H9 (cell line): ENCODE measurements around the gene STS. TPM values are rescaled to one million over a fixed set of nuclear protein-coding genes. Genes with fewer than 3 reads are reported as not detected.
"Not testable (repeated sequence)": the region's sequence is repeated elsewhere in the genome, so short reads cannot be mapped to it uniquely, and the experiment has no call there.

Experiments used
- DNase-seq: peaks from one replicate; pipeline ENCODE4 v3.0.0-alpha.2; 2017
- H2AFZ ChIP-seq: one replicate; pipeline ENCODE4 v1.6.1; 2013; ENCODE audit warnings: mild to moderate bottlenecking, low read length, control low read depth, moderate library complexity
- H2AK5ac ChIP-seq: 2 replicates; pipeline ENCODE4 v1.6.1; 2013; ENCODE audit warnings: low read length, control low read depth, mixed read lengths; ENCODE audit not compliant: insufficient read length
- H2BK120ac ChIP-seq: one replicate; pipeline ENCODE4 v1.6.1; 2013; ENCODE audit warnings: low read depth, mild to moderate bottlenecking, low read length, control low read depth, inconsistent platforms; ENCODE audit not compliant: poor library complexity, severe bottlenecking
- H2BK12ac ChIP-seq: 2 replicates; pipeline ENCODE4 v1.6.1; 2013; ENCODE audit warnings: low read length, control low read depth, mixed read lengths, low read depth; ENCODE audit not compliant: insufficient read length
- H2BK15ac ChIP-seq: 2 replicates; pipeline ENCODE4 v1.6.1; 2013; ENCODE audit warnings: low read depth, low read length, control low read depth
- H2BK20ac ChIP-seq: one replicate; pipeline ENCODE4 v1.6.1; 2013; ENCODE audit warnings: low read depth, mild to moderate bottlenecking, low read length, control low read depth, inconsistent platforms; ENCODE audit not compliant: poor library complexity, severe bottlenecking
- H2BK5ac ChIP-seq: 2 replicates; pipeline ENCODE4 v1.6.1; 2013; ENCODE audit warnings: low read length, control low read depth, mixed read lengths; ENCODE audit not compliant: insufficient read length
- H3K14ac ChIP-seq: 2 replicates; pipeline ENCODE4 v1.6.1; 2013; ENCODE audit warnings: low read length, control low read depth; ENCODE audit not compliant: insufficient read depth
- H3K18ac ChIP-seq: 2 replicates; pipeline ENCODE4 v1.6.1; 2013; ENCODE audit warnings: low read depth, mild to moderate bottlenecking, mixed read lengths, low read length, control low read depth; ENCODE audit not compliant: insufficient read length
- H3K23ac ChIP-seq: 2 replicates; pipeline ENCODE4 v1.6.1; 2013; ENCODE audit warnings: low read length, control low read depth, mixed read lengths, low read depth; ENCODE audit not compliant: insufficient read length
- H3K23me2 ChIP-seq: 2 replicates; pipeline ENCODE4 v1.6.1; 2013; ENCODE audit warnings: low read depth, mild to moderate bottlenecking, mixed read lengths, low read length, control low read depth; ENCODE audit not compliant: insufficient read length, poor library complexity, severe bottlenecking
- H3K27ac ChIP-seq: 2 replicates; pipeline ENCODE4 v1.5.1; 2013; ENCODE audit warnings: low read length, control low read depth, mixed read lengths, low read depth; ENCODE audit not compliant: insufficient read length
- H3K27me3 ChIP-seq: 2 replicates; pipeline ENCODE4 v1.6.1; 2013; ENCODE audit warnings: low read length, control low read depth, inconsistent platforms; ENCODE audit not compliant: insufficient read depth
- H3K4ac ChIP-seq: 2 replicates; pipeline ENCODE4 v1.6.1; 2013; ENCODE audit warnings: low read depth, mild to moderate bottlenecking, control low read depth, inconsistent platforms, low read length, moderate library complexity
- H3K4me1 ChIP-seq: 2 replicates; pipeline ENCODE4 v1.6.1; 2013; ENCODE audit warnings: low read length, control low read depth, inconsistent platforms; ENCODE audit not compliant: insufficient read depth
- H3K4me2 ChIP-seq: 2 replicates; pipeline ENCODE4 v1.6.1; 2013; ENCODE audit warnings: low read length, control low read depth, mixed read lengths; ENCODE audit not compliant: insufficient read length, insufficient read depth
- H3K56ac ChIP-seq: 2 replicates; pipeline ENCODE4 v1.6.1; 2013; ENCODE audit warnings: low read depth, mild to moderate bottlenecking, mixed read lengths, low read length, control low read depth; ENCODE audit not compliant: insufficient read length
- H3K79me1 ChIP-seq: 2 replicates; pipeline ENCODE4 v1.6.1; 2013; ENCODE audit warnings: low read depth, mild to moderate bottlenecking, moderate library complexity, low read length, control low read depth, inconsistent platforms; ENCODE audit not compliant: insufficient read depth, poor library complexity, severe bottlenecking
- H3K79me2 ChIP-seq: 2 replicates; pipeline ENCODE4 v1.6.1; 2013; ENCODE audit warnings: low read length, control low read depth, inconsistent platforms; ENCODE audit not compliant: insufficient read depth
- H3K9ac ChIP-seq: 2 replicates; pipeline ENCODE4 v1.6.1; 2013; ENCODE audit warnings: low read length, control low read depth, mixed read lengths; ENCODE audit not compliant: insufficient read length; ENCODE audit errors: extremely low read depth
- H3K9me3 ChIP-seq: one replicate; pipeline ENCODE4 v1.6.1; 2013; ENCODE audit warnings: low read depth, low read length, inconsistent platforms; ENCODE audit not compliant: control insufficient read depth
- H3T11ph ChIP-seq: one replicate; pipeline ENCODE4 v1.6.1; 2013; ENCODE audit warnings: mild to moderate bottlenecking, low read length, control low read depth, inconsistent platforms
- H4K20me1 ChIP-seq: one replicate; pipeline ENCODE4 v1.6.1; 2013; ENCODE audit not compliant: control insufficient read depth, insufficient read length, insufficient read depth
- H4K5ac ChIP-seq: 2 replicates; pipeline ENCODE4 v1.6.1; 2013; ENCODE audit warnings: low read depth, mild to moderate bottlenecking, mixed read lengths, low read length, control low read depth; ENCODE audit not compliant: insufficient read length
- H4K8ac ChIP-seq: replicated peaks from 2 replicates; pipeline ENCODE4 v1.6.1; 2013; ENCODE audit warnings: low read length, control low read depth, mixed read lengths, low read depth; ENCODE audit not compliant: insufficient read length
- H4K91ac ChIP-seq: 2 replicates; pipeline ENCODE4 v1.6.1; 2013; ENCODE audit warnings: low read depth, mild to moderate bottlenecking, moderate library complexity, mixed read lengths, low read length, control low read depth; ENCODE audit not compliant: insufficient read length
- H3K27ac Mint-ChIP-seq, 3 experiments: 2 replicates in 2 of 3; 3 replicates in 1 of 3; pipeline ENCODE4 v1.8.0; 2020 to 2021; ENCODE audit warnings: mixed read lengths in 3 of 3, mild to moderate bottlenecking in 1 of 3, moderate library complexity in 1 of 3
- H3K27me3 Mint-ChIP-seq: 2 replicates; pipeline ENCODE4 v1.8.0; 2021; ENCODE audit warnings: low read depth, mild to moderate bottlenecking, moderate library complexity, mixed read lengths
- H3K36me3 Mint-ChIP-seq, 3 experiments: 2 replicates in 2 of 3; 3 replicates in 1 of 3; pipeline ENCODE4 v1.8.0; 2020 to 2021; ENCODE audit warnings: low read depth in 3 of 3, mixed read lengths in 3 of 3; ENCODE audit not compliant: insufficient read depth in 1 of 3
- H3K4me1 Mint-ChIP-seq, 2 experiments: 2 replicates each; pipeline ENCODE4 v1.8.0; 2020; ENCODE audit warnings: mixed read lengths in 2 of 2
- H3K4me3 Mint-ChIP-seq, 2 experiments: 2 replicates in 1 of 2; 3 replicates in 1 of 2; pipeline ENCODE4 v1.8.0; 2020 to 2021; ENCODE audit warnings: mild to moderate bottlenecking in 2 of 2, mixed read lengths in 2 of 2, moderate library complexity in 1 of 2
- H3K9me3 Mint-ChIP-seq, 2 experiments: 2 replicates in 1 of 2; 3 replicates in 1 of 2; pipeline ENCODE4 v1.8.0; 2020; ENCODE audit warnings: mild to moderate bottlenecking in 2 of 2, mixed read lengths in 2 of 2, moderate library complexity in 1 of 2
- WGBS: extraction: QIAGEN DNeasy Blood & Tissue Kit; methylation state at CpG from one replicate; pipeline ENCODE4 v1.1.7; 2013; ENCODE audit warnings: missing lambda C conversion rate, low lambda C conversion rate, mixed read lengths; ENCODE audit not compliant: insufficient read length; ENCODE audit errors: extremely low coverage; 5-methylcytosine and 5-hydroxymethylcytosine counted together
- total RNA-seq: library from RNA; stranded (reverse); gene quantifications from 2 replicates; pipeline ENCODE4 v1.2.1, GENCODE V29; 2021
- TF ChIP-seq, protein P1 (sequence below): fragments of 200-600 bp; sonication (generic); conservative IDR thresholded peaks from 3 replicates; pipeline ENCODE4 v1.8.0; 2021; ENCODE audit warnings: antibody characterized with exemption, mild to moderate bottlenecking

STS gene
- total RNA-seq, 1 experiment from 2014 or later = 3.6 TPM

DNA sequence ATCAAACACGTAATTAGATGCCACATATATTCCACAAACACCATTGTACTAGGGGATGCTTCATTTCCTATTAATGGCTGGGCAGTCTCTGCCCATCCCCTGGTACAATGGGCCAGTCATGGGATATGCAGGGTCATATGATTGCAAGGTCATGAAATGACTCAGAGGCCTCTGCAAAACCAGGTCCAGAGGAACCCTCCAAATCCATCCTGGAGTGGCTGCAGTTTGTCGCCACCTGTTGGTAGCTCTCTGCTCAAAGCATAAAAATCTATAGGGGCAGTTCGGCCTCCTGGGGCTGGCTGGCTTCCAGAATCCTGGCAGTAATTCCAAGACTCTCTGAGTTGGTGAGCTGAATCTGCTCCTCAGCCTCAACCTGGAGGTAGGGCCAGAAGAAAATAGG lies 23.4 kb downstream of the STS start:
- peak; percentile 38 for DNase-seq
- WGBS = no CpG with 5 or more reads among the region's 3 CpGs
- Histone ChIP-seq H3K4me1 (no peaks in the 10 kb centered on the region), H3K23me2 (no peaks in the 10 kb centered on the region), H4K5ac (no peak overlapping the region), H3K56ac (no peak overlapping the region), H3T11ph (no peak overlapping the region), H3K18ac (no peak overlapping the region), H3K14ac (no peak overlapping the region), H2BK20ac (no peak overlapping the region), H2AFZ (no peak overlapping the region), H3K9ac (no peak overlapping the region), H4K20me1 (no peaks in the 10 kb centered on the region), H4K91ac (no peak overlapping the region), H2BK12ac (no peak overlapping the region), H2BK15ac (no peak overlapping the region), H3K79me1 (no peaks in the 10 kb centered on the region), H3K79me2 (no peaks in the 10 kb centered on the region), H2AK5ac (no peak overlapping the region), H3K4ac (no peak overlapping the region), H3K9me3 (no peaks in the 10 kb centered on the region), H2BK120ac (no peak overlapping the region), H3K27me3 (no peaks in the 10 kb centered on the region), H3K23ac (no peak overlapping the region), H2BK5ac (no peak overlapping the region), H3K27ac (no peak overlapping the region), H4K8ac (no peak overlapping the region), H3K4me2 (no peak overlapping the region)
- H3K27ac Mint-ChIP-seq = no peak overlapping the region
- TF ChIP-seq, protein P1, sequence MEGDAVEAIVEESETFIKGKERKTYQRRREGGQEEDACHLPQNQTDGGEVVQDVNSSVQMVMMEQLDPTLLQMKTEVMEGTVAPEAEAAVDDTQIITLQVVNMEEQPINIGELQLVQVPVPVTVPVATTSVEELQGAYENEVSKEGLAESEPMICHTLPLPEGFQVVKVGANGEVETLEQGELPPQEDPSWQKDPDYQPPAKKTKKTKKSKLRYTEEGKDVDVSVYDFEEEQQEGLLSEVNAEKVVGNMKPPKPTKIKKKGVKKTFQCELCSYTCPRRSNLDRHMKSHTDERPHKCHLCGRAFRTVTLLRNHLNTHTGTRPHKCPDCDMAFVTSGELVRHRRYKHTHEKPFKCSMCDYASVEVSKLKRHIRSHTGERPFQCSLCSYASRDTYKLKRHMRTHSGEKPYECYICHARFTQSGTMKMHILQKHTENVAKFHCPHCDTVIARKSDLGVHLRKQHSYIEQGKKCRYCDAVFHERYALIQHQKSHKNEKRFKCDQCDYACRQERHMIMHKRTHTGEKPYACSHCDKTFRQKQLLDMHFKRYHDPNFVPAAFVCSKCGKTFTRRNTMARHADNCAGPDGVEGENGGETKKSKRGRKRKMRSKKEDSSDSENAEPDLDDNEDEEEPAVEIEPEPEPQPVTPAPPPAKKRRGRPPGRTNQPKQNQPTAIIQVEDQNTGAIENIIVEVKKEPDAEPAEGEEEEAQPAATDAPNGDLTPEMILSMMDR = peak; percentile 82
- no peaks in the 10 kb centered on the region for H3K4me1 Mint-ChIP-seq
- no peak overlapping the region for H3K4me3 Mint-ChIP-seq
- no peaks in the 10 kb centered on the region for H3K27me3 Mint-ChIP-seq
- H3K9me3 Mint-ChIP-seq = peaks cover 0 to 12% of the 10 kb centered on the region in 2 experiments; a peak in 1 of 5 replicates
- peaks cover 0 to 12% (median 0%) of the 10 kb centered on the region in 3 experiments; a peak in 4 of 7 replicates for H3K36me3 Mint-ChIP-seq

DNA sequence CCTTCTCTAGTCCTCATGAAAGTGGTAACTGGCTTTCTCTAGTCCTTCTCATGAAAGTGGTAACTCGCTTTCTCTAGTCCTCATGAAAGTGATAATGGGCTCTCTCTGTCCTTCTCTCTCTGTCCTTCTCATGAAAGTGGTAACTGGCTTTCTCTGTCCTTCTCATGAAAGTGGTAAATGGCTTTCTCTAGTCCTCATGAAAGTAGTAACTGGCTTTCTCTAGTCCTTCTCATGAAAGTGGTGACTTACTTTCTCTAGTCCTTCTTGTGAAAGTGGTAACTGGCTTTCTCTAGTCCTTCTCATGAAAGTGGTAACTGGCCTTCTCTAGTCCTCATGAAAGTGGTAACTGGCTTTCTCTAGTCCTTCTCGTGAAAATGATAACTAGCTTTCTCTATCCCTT lies 31.3 kb downstream of the STS start:
- not testable (repeated sequence) for H3K4me3 Mint-ChIP-seq

More for the DNA sequence above, 31.3 kb downstream of the STS start:
- not testable (repeated sequence) for H3K9me3 Mint-ChIP-seq, H3K79me2 ChIP-seq, H4K91ac ChIP-seq, H3K27me3 ChIP-seq, H3K4me1 Mint-ChIP-seq, H2AK5ac ChIP-seq, H3K27me3 Mint-ChIP-seq, H3K56ac ChIP-seq, H3K9me3 ChIP-seq, H2BK20ac ChIP-seq, H3K27ac ChIP-seq, DNase-seq, H3K79me1 ChIP-seq, H3K23ac ChIP-seq, H3K18ac ChIP-seq, H2BK12ac ChIP-seq, H3K36me3 Mint-ChIP-seq, H3K4ac ChIP-seq, H3K9ac ChIP-seq, H3K4me2 ChIP-seq, H2BK5ac ChIP-seq, H3K14ac ChIP-seq, H3K4me1 ChIP-seq, H4K20me1 ChIP-seq, H3K23me2 ChIP-seq, H2BK15ac ChIP-seq, H2BK120ac ChIP-seq, H4K8ac ChIP-seq, H4K5ac ChIP-seq, H2AFZ ChIP-seq, H3K27ac Mint-ChIP-seq, H3T11ph ChIP-seq
- WGBS = no CpG with 5 or more reads among the region's 2 CpGs
